Activated CD8-positive, alpha-beta memory T cell treated with anti-CD3 and anti-CD28 coated beads for 24 hours (primary cell): ENCODE measurements around the gene KREMEN1.
"Not testable (repeated sequence)": the region's sequence is repeated elsewhere in the genome, so short reads cannot be mapped to it uniquely, and the experiment has no call there.

Experiments used
- DNase-seq: peaks from one replicate; pipeline ENCODE4 v3.0.0-alpha.2; 2020

Gene KREMEN1, protein sequence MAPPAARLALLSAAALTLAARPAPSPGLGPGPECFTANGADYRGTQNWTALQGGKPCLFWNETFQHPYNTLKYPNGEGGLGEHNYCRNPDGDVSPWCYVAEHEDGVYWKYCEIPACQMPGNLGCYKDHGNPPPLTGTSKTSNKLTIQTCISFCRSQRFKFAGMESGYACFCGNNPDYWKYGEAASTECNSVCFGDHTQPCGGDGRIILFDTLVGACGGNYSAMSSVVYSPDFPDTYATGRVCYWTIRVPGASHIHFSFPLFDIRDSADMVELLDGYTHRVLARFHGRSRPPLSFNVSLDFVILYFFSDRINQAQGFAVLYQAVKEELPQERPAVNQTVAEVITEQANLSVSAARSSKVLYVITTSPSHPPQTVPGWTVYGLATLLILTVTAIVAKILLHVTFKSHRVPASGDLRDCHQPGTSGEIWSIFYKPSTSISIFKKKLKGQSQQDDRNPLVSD

DNA sequence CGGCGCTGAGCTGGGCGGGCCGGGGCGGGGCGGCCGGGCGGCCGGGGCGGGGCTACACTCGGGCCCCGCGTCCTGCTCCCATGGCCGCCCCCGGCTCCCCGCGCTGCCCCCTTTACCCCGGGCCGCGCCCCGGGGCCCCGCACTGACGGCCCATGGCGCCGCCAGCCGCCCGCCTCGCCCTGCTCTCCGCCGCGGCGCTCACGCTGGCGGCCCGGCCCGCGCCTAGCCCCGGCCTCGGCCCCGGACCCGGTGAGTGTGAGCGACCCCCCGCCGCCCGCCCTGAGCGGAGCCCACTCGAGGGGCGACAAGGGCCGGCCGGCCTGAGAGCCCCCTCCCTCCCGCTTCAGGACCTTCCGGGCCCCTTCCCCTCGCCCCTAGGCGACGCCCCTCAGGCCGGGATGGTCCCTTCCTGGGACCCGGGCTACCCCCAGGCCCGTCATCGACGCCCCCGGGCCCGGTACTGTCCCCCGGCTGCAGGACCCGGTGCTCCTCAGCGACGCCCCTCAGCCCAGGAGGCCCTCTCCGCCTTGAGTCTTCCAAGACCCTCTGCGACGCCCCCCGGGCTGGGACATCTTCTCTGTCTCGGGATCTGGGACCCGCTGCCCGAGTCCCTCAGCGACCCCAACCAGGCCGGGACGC lies at the start of gene KREMEN1:
Gene KREMEN1 (plus strand): TSS at position 57 of the 639 bp plus-strand sequence. CDS start 96 bp downstream, at position 153.
- no peak for DNase-seq

GRCh38 chr22:29023172-29023796 lies 49.6 kb upstream of the KREMEN1 start:
- no peak for DNase-seq

GRCh38 chr22:29026579-29026978 lies 46.3 kb upstream of the KREMEN1 start:
- no peak for DNase-seq

DNA sequence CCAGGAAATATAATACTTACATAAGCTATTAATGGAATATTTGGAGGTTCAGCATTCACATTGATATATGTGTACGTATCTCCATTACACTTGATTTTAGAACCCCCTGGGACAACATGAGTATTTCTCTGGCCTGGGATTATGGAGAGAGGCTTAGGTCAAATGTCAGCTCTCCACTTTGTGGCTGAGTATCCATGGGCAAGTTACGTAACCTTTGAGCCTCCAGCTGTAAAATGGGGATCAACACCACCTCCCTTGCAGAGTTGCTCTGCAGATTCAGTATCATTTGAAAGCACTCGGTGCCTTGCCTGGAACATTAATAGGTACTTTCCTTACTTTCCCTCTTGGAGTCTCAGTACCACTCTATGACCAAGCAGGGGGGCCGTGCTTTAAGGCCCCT lies 44.4 kb upstream of the KREMEN1 start:
- no peak for DNase-seq

GRCh38 chr22:29029202-29030000 lies 43.4 kb upstream of the KREMEN1 start:
- no peak for DNase-seq

DNA sequence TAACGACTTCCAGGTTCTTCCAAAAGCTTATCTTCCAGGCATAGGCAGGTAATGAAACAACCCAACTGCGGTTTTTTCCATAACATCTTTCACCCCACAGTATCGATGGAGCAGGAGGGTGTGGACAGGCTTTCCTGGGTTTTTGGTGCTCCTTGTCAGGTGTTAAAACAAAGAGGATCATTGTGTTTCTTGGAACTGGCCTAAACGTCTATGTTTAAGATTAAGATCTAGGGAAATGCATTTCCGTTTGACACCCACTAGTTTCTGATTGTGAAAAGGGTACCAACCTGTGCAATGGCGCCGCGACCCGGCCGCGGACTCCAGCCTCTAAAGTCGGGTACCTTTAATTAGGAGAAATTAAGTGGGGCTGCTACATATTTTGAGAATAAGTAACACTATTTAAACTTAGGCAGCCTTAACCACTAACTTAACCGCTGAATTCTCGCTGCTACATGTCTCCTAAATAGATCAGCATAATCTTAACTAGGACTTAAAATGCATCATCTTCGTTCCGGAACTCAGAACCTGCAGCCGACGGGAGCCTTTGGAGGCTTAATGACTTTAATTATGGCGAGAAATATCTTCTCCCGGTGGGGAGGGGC lies 42.7 kb upstream of the KREMEN1 start:
- DNase-seq, result no peak

DNA sequence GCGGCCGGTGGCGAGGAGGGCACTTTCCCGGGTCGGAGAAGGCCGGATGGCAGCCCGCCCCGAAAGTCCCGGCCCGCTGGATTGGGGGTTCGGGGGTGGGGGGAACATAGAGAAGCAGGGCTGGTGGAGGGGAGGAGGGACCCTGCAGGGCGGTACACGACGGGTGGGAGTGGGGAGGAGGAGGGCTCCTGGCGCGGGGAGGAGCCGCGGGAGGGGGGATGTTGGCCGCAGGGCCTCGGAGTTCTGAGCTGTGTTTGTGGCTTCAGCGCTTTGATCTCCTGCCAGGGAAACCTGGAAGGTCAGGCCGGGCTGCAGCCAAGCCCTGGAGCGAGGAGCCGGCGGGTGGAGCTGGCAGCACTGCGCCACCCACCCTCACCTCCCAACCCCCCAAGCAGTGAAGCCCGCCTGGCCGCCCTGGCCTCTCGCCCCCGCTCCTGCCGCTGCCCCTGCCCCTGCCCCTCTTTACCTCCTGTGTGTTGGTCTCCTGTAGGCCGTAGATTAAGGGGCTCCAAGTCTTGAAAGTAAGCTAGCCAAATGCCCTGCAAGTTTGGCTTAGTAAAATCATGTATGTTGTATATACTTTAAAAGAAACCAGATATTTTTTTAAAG lies 42.1 kb upstream of the KREMEN1 start:
- DNase-seq, result no peak

DNA sequence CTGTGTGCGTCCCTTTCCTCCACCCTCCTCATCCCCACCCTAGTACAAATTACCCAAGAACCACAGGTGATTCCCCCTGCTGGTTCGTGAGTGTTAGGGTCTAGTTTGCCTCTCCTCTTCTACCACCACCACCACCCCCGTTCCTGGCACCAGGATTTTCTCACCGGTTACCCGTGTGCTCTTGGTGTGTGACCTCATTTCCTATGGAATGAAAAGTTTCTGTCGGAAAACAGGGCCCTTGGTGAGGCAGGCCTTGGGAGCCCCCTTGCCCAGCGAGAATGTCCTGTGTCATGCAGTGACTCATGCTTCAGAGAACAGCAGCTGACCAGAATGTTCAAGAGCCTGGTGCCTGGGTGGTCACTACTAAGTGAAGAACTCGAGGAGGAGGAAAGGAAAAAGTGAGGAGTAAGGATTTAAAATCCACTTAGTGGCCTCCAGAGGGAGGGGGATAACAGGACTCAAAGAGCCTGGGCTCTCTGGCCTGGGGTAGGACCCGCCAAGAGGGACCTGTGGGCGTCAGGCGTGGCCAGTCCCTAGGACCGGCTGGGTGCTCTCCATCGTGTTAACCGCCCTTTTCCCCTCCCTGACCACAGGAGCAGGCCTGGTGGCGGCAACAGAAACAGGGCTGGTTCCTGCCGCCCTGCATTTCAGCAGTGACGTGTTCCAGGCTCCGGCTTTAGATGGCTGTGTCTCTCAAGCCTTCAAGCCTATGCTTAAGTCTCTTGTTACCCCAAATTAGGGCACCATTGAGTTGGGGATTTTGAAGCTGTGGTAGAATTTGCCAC lies 41.4 kb upstream of the KREMEN1 start:
- DNase-seq, result no peak

- no peak for DNase-seq
Observed at GRCh38 chr22:29032014-29032475, 40.8 kb upstream of the KREMEN1 start.

GRCh38 chr22:29032584-29032983 lies 40.3 kb upstream of the KREMEN1 start:
- DNase-seq, result no peak

GRCh38 chr22:29037340-29037932 lies 35.4 kb upstream of the KREMEN1 start:
- DNase-seq, result no peak

GRCh38 chr22:29039148-29039547 lies 33.7 kb upstream of the KREMEN1 start:
- DNase-seq, result no peak

DNA sequence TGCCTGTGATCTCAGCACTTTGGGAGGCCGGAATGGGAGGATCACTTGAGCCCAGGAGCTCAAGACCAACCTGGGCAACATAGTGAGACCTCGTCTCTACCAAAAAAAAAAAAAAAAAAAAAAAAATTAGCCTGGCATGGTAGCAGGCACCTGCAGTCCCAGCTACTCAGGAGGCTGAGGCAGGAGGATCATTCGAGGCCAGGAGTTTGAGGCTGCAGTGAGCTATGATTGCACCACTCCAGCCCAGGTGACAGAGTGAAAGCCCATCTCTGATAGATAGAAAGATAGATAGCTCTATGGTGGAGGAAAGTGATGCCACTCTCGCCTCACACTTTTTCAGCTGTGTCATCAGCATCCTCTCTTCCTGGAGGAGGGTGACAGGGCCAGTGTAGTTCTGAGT lies 33.2 kb upstream of the KREMEN1 start:
- DNase-seq, result not testable (repeated sequence)

- DNase-seq, result peak; percentile 75
Observed at GRCh38 chr22:29040385-29041275, 32.2 kb upstream of the KREMEN1 start.

DNA sequence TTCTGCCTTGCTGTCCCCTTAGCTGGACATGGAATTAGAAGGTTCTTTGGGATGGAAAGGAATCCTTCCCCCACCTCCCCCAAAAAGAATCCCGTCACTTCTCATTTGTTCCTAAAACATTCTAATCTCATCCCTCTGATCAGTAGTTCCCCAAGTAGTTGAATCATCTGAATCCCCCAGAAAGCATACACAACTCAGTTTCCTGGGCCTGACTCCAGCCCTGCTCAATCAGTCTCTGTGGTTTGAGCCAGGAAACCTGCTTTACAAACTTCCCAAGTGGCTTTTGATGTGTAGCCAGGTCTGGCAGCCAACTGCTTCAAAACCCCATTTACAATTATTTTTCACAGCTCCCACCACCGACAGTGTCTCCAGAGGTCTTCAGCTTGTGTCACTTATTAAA lies 31.4 kb upstream of the KREMEN1 start:
- no peak for DNase-seq

- DNase-seq, result no peak
Observed at GRCh38 chr22:29043906-29044575, 28.8 kb upstream of the KREMEN1 start.

DNA sequence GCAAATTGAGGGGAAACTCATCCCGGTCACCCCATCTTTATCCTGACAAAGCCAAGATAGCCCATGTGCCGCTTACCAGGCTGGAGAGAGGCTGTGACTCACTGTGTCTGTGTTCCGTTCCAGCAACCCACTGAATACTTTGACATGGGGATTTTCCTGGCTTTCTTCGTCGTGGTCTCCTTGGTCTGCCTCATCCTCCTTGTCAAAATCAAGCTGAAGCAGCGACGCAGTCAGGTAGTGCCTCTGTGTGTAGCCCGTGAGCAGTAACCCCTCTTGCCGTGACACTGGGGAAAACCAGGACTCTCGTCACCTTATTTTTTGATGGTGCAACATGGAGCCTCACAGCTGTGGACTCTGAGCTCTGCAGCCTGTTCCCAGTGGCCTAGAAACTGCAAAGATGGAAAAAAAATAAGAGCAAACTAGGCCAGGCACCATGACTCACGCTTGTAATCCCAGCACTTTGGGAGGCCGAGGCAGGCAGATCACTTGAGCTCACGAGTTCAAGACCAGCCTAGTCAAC lies 28.1 kb upstream of the KREMEN1 start:
- no peak for DNase-seq

GRCh38 chr22:29048822-29049654 lies 23.8 kb upstream of the KREMEN1 start:
- DNase-seq, result no peak
